Midbrain (tissue), 1 donor: ENCODE measurements around the gene LYPLA2.
A peak's percentile ranks its signal among the peaks of the same experiment; 100 is the strongest.

Experiments
- DNase-seq: peaks from one replicate; lab custom pipeline; 2025; lab: John Stamatoyannopoulos, UW

Gene LYPLA2

DNA sequence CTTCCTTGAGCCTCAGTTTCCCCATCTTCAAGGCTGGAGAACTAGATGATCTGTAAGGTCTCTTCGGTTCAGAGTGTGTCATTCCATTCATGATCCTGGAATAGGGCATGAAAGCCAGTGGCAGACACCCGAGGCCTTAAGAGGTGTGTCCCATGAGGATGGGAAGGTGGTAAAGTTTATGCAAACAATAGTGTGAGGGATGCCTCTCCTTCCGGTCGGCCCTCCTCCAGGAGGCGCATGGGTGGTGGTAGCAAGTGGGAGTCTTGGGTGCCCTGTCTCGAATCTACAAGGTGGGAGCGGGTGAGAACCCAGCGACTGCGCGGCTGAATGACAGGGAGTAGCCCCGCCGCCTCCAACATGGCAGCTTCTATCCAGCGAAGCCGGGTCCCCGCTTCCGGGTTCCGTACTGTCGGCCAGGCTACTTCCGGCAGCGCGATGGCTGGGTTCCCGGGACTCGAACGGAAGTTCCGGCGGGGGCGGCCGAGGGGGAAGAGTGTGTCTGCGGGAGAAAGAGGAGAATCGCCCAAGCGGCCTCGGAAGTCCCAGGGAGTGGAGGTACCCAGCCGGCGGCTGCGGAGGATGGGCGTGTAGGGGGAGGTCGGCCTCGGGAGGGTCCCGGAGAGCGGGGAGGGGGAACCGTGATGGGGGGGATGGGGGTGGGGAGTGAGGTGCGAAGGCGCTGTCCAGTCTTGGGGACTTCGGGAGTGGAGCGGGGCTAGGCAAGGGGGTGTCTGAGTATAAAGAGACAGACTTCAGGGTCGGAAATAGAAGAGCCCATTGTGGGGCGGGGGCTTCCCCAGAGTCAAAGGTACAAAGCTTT, at the start of gene LYPLA2:
Gene LYPLA2 (plus strand): TSS at position 450 of the 820 bp plus-strand sequence. CDS start 1,538 bp downstream, outside the sequence.
- DNase-seq, result peak; percentile 95

DNA sequence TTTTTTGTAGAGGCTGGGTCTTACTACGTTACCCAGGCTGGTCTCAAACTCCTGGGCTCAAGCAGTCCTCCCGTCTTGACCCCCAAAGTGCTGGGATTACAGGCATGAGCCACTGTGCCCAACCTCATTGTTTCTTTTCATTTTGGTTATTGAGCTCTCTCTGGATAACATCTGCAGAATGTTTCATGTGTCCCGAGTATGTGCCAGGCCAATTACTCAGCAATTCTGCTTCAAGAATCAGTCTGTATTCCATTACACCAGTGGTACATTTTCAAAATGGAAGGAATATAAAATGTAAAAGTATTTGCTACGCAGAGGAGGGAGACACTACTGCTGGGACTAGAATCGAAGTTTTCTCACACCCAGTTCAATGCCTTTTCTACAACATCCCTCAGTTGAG, 49.3 kb upstream of the LYPLA2 start:
- no peak for DNase-seq

DNA sequence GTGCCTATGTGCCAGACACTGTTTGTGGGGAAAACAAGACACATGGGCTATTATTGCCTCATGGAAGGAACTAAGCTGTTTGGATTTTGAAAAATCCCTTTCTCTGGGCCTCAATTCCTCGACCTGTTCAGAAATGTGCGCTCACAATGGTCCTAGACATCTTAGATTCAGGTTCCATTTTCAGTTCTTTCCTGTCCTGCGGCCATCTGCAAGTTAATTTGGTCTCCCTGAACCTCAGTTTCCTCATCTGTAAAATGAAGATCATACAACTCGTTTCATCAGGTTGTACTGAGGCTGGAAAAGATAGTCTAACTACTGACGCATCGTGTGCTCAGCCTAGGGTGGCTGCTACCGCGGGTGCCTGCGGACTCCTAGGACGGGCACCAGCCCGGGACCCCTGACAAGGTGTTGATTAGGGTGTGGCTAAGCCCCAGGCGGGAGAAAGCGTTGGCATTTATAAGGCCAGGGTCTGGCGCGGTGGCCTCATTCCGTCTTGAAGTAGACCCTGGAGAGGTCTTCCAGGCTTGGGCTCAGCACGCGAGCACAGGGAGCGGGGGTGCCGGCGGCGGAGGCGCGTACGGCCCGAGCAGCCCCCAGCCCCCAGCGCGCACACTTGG, 48.2 kb upstream of the LYPLA2 start:
- DNase-seq, result no peak

- DNase-seq, result peak; percentile 81
Observed at GRCh38 chr1:23743287-23744152, 47.4 kb upstream of the LYPLA2 start, which contains the start of gene ELOA. TSS of gene ELOA (plus strand) at chr1:23743471. CDS start at chr1:23743504, 33 bp downstream.

DNA sequence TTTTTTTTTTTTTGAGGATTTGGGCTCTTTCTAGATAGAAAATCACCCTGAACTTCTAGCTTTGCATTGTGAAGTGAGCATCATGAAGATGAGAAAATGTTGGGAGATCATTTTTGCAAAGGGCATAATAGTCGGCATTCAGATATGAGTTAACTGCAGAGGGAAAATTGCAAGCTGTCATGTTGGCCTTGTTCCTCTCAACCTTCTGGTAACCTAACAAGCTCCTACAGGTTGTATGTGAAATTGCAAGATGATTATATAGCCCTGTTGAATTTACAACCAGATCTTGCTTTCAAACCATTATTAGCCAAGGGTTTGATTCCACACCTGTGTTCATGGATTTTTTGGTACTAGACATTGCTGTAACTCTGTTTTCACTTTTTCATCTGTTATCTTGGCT, 45.4 kb upstream of the LYPLA2 start:
- DNase-seq, result no peak

- no peak for DNase-seq
Observed at GRCh38 chr1:23748016-23748415, 42.9 kb upstream of the LYPLA2 start.

DNA sequence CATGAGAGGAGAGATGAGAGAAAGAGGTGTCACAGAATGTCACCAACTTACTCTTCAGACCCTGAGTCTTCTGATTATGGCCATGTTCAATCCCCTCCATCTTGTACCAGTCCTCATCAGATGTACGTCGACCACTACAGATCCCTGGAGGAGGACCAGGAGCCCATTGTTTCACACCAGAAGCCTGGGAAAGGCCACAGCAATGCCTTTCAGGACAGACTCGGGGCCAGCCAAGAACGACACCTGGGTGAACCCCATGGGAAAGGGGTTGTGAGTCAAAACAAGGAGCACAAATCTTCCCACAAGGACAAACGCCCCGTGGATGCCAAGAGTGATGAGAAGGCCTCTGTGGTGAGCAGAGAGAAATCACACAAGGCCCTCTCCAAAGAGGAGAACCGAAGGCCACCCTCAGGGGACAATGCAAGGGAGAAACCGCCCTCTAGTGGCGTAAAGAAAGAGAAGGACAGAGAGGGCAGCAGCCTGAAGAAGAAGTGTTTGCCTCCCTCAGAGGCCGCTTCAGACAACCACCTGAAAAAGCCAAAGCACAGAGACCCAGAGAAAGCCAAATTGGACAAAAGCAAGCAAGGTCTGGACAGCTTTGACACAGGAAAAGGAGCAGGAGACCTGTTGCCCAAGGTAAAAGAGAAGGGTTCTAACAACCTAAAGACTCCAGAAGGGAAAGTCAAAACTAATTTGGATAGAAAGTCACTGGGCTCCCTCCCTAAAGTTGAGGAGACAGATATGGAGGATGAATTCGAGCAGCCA, 39.7 kb upstream of the LYPLA2 start:
- DNase-seq, result peak; percentile 16

DNA sequence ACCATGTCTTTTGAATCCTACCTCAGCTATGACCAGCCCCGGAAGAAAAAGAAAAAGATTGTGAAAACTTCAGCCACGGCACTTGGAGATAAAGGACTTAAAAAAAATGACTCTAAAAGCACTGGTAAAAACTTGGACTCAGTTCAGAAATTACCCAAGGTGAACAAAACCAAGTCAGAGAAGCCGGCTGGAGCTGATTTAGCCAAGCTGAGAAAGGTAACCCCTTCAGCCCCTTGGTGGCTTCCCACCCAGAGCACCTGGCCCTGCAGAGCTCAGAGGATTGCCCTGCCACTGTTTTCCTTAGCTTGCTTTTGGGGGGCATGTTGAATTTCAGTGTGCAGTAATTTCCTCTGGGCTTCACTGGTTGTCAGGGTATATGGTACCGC, 39.1 kb upstream of the LYPLA2 start:
- no peak for DNase-seq

DNA sequence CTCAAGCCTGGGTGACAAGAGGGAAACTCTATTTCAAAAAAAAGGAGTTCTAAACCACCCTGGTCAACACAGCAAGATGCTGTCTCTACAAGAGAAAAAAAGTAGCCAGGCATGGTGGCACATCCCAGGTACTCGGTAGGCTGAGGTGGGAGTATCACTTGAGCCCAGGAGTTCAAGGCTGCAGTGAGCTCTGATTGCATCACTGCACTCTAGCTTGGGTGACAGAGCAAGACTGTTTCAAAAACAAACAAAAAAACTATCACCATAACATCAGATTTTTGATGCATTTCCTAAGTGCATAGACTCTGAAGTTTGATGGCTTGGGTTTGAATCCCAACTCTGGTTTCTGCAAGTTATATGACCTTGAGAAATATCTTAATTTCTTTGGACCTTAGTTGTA, 38.0 kb upstream of the LYPLA2 start:
- no peak for DNase-seq

DNA sequence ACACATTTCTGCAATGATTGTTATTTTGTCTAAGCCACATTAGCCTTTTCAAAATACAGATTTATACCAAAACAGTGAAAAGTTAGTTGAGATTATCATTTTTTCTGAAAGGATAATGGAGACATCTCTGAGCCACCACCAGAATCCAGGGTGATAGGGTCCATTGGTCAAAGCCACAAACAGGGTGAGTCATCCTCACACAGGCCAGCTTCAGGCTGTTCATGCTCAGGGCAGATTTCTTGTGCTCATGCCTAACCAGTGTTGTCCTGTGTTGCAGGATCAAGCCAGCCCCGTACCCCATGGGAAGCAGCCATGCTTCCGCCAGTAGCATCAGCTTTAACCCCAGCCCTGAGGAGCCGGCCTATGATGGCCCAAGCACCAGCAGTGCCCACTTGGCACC, 34.3 kb upstream of the LYPLA2 start:
- DNase-seq, result no peak

- no peak for DNase-seq
Observed at GRCh38 chr1:23757812-23758211, 33.1 kb upstream of the LYPLA2 start.

DNA sequence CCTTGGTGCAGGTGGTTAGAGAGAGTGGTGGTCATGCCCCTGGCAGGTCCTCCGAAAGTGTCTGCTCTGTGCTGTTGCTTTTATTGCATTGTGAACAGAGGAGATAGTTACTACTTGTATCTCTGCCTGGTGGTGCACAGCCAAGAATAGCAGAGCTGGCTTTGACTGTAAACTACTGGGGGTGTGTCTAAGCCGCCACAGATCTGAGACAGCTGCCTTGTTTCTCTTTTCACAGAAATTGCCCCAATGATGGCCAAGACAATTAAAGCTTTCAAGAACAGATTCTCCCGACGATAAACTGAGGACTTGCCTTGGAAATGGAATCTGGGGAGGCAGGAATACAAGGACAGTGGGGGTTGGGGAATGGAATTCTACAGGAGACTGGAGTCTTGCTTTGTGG, 31.7 kb upstream of the LYPLA2 start:
- peak; percentile 46 for DNase-seq

DNA sequence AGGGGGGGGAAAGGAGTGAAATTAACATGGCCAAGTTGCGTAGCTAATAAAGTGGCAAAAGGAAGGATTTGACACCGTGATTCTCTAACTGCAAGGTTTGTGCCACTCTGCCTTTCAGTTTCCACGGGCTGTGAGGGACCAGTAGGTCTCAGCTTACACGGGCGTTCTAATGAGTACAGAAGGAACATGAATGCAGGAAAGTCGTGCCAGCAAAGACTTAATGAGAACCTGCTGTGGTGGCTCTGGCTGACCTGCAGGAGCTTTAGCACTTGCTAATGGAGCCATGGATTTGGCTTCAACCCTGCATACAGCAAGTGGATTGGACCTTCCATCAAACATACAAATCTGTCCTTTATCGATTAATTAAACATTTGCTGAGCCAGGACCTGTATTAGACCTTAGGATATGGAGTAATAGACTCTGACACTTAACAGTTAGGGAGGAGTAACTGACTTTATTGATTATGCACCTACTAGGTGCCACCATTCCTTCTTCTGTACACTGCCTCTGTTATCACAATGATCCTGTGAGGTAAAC, 27.8 kb upstream of the LYPLA2 start:
- DNase-seq, result no peak

- DNase-seq, result no peak
Observed at GRCh38 chr1:23768733-23769132, 22.2 kb upstream of the LYPLA2 start.

DNA sequence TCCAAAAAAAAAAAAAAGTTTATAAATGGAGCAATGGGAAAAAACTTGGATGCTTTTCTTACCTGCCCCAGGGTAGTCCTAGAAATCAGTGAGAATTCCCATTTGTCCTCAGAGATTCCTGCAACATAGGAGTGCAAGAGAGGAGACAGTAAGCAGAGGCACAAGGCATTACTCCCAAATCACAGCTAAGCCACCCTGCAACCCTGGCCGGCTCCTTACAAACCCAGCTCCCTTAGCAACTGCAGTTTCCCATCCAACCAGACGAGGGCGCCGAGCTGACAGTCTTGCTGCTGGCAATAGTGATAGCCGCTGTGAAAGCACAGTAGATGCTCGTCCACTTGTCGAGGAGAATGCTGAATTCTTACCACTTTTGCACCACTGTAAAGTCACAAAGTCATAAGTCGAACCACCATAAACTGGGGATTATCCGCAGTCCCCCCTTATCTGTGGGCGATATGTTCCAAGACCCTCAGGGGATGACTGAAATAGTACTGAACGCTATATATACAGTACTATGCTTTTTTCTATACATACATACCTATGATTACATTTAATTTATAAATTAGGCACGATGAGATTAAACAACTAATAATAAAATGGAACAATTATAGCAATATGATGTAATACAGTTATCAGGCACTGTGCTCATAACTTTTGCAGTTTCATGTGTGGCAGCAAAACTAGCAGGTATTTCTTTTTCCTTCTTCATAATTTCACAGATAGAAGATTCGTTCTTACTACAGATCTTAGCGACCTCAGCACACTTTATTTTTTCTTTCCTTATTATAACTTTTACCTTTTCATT, 18.7 kb upstream of the LYPLA2 start:
- peak; percentile 83 for DNase-seq

GRCh38 chr1:23772854-23773242, 18.1 kb upstream of the LYPLA2 start:
- DNase-seq, result no peak

GRCh38 chr1:23774174-23774880, 16.6 kb upstream of the LYPLA2 start:
- DNase-seq, result no peak

- DNase-seq, result no peak
Observed at GRCh38 chr1:23776217-23776616, 14.7 kb upstream of the LYPLA2 start.

- DNase-seq, result peak; percentile 77
Observed at GRCh38 chr1:23777979-23778814, 12.7 kb upstream of the LYPLA2 start, which contains the start of gene PITHD1. TSS of gene PITHD1 (plus strand) at chr1:23778418. CDS start at chr1:23778516, 98 bp downstream.
